ENCODE measurements around the gene AP1B1.
A peak's percentile ranks its signal among the peaks of the same experiment; 100 is the strongest.

Gene AP1B1

GRCh38 chr22:29331213-29331612 lies 57.2 kb downstream of the AP1B1 start:
- no peak overlapping the region for H3K9ac ChIP-seq (ENCODE audit: low read length)
- no peaks in the 10 kb centered on the region for H3K27me3 ChIP-seq (ENCODE audit: insufficient read depth, low read length)
- DNase-seq: no peak
- H2AK5ac ChIP-seq (ENCODE audit: low read length): no peak overlapping the region
- no peaks in the 10 kb centered on the region for H3K9me3 ChIP-seq (ENCODE audit: insufficient read depth, low read depth, low read length)
- H3K14ac ChIP-seq (ENCODE audit: low read length): no peak overlapping the region
- H4K91ac ChIP-seq (ENCODE audit: low read depth, low read length): no peak overlapping the region
- no peak overlapping the region for H2BK5ac ChIP-seq (ENCODE audit: low read depth, low read length, poor library complexity)
- H3K79me2 ChIP-seq (ENCODE audit: control insufficient read depth, insufficient read depth, low read length, poor library complexity): no peaks in the 10 kb centered on the region
- H2AFZ ChIP-seq (ENCODE audit: insufficient read depth, low read length, poor library complexity): no peak overlapping the region
- no peak overlapping the region for H3K23ac ChIP-seq (ENCODE audit: low read length)
- H3K79me1 ChIP-seq (ENCODE audit: low read length): peaks cover 3% of the 10 kb centered on the region
- H4K12ac ChIP-seq (ENCODE audit: low read depth, low read length): no peak overlapping the region
- H2BK120ac ChIP-seq (ENCODE audit: insufficient read depth, low read length, poor library complexity): no peak overlapping the region
- H3K4me2 ChIP-seq (ENCODE audit: low read length): no peak overlapping the region
- no peak overlapping the region for H3K4ac ChIP-seq (ENCODE audit: low read depth, low read length)
- H3K4me3 ChIP-seq (ENCODE audit: low read depth, low read length): no peak overlapping the region
- H3K27ac ChIP-seq (ENCODE audit: low read depth, low read length): no peak overlapping the region
- no peak overlapping the region for H2BK12ac ChIP-seq (ENCODE audit: low read length)
- no peak overlapping the region for H4K8ac ChIP-seq (ENCODE audit: low read depth, low read length)
- H3K36me3 ChIP-seq (ENCODE audit: control insufficient read depth in 1 of 2, insufficient read depth in 2 of 2, low read length in 2 of 2): peaks cover 69 to 77% of the 10 kb centered on the region in 2 experiments
- WGBS (ENCODE audit: extremely low coverage, insufficient coverage, insufficient read length): no CpG with 5 or more reads among the region's 8 CpGs
- peak overlapping the region; percentile 10 for H3K18ac ChIP-seq (ENCODE audit: low read length)
- H3K4me1 ChIP-seq (ENCODE audit: control insufficient read depth in 1 of 2, insufficient read depth in 2 of 2, low read length in 2 of 2): peaks cover 7 to 14% of the 10 kb centered on the region in 2 experiments

GRCh38 chr22:29330753-29331152 lies 57.6 kb downstream of the AP1B1 start:
- no peak overlapping the region for H2AFZ ChIP-seq (ENCODE audit: insufficient read depth, low read length, poor library complexity)

GRCh38 chr22:29330291-29330690 lies 58.1 kb downstream of the AP1B1 start:
- no peak for DNase-seq
- Histone ChIP-seq H3K23ac (ENCODE audit: low read length) (no peak overlapping the region), H3K4me1 (ENCODE audit: control insufficient read depth in 1 of 2, insufficient read depth in 2 of 2, low read length in 2 of 2) (peaks cover 7 to 14% of the 10 kb centered on the region in 2 experiments)

More at GRCh38 chr22:29330753-29331152, 57.6 kb downstream of the AP1B1 start:
- Histone ChIP-seq H2BK12ac (ENCODE audit: low read length) (peak overlapping the region; percentile 16), H3K4me3 (ENCODE audit: low read depth, low read length) (no peak overlapping the region), H3K27me3 (ENCODE audit: insufficient read depth, low read length) (no peaks in the 10 kb centered on the region), H3K9ac (ENCODE audit: low read length) (no peak overlapping the region), H3K79me2 (ENCODE audit: control insufficient read depth, insufficient read depth, low read length, poor library complexity) (no peaks in the 10 kb centered on the region), H3K4me2 (ENCODE audit: low read length) (no peak overlapping the region), H3K27ac (ENCODE audit: low read depth, low read length) (no peak overlapping the region), H2BK5ac (ENCODE audit: low read depth, low read length, poor library complexity) (no peak overlapping the region), H4K12ac (ENCODE audit: low read depth, low read length) (no peak overlapping the region), H4K91ac (ENCODE audit: low read depth, low read length) (no peak overlapping the region), H2AK5ac (ENCODE audit: low read length) (no peak overlapping the region), H3K4me1 (ENCODE audit: control insufficient read depth in 1 of 2, insufficient read depth in 2 of 2, low read length in 2 of 2) (peaks cover 7 to 14% of the 10 kb centered on the region in 2 experiments), H3K4ac (ENCODE audit: low read depth, low read length) (no peak overlapping the region), H3K9me3 (ENCODE audit: insufficient read depth, low read depth, low read length) (no peaks in the 10 kb centered on the region), H4K8ac (ENCODE audit: low read depth, low read length) (no peak overlapping the region), H3K14ac (ENCODE audit: low read length) (no peak overlapping the region), H3K23ac (ENCODE audit: low read length) (no peak overlapping the region), H2BK120ac (ENCODE audit: insufficient read depth, low read length, poor library complexity) (no peak overlapping the region), H3K18ac (ENCODE audit: low read length) (peak overlapping the region; percentile 10), H3K36me3 (ENCODE audit: control insufficient read depth in 1 of 2, insufficient read depth in 2 of 2, low read length in 2 of 2) (peaks cover 68 to 73% of the 10 kb centered on the region in 2 experiments), H3K79me1 (ENCODE audit: low read length) (peaks cover 3% of the 10 kb centered on the region)
- no peak for DNase-seq
- no CpG with 5 or more reads among the region's 9 CpGs for WGBS (ENCODE audit: extremely low coverage, insufficient coverage, insufficient read length)

GRCh38 chr22:29329581-29329980 lies 58.8 kb downstream of the AP1B1 start:
- Histone ChIP-seq H4K12ac (ENCODE audit: low read depth, low read length) (no peak overlapping the region), H3K27ac (ENCODE audit: low read depth, low read length) (no peak overlapping the region), H3K4me3 (ENCODE audit: low read depth, low read length) (no peak overlapping the region), H3K14ac (ENCODE audit: low read length) (no peak overlapping the region), H4K91ac (ENCODE audit: low read depth, low read length) (no peak overlapping the region), H3K36me3 (ENCODE audit: control insufficient read depth in 1 of 2, insufficient read depth in 2 of 2, low read length in 2 of 2) (peaks cover 60 to 67% of the 10 kb centered on the region in 2 experiments), H3K79me1 (ENCODE audit: low read length) (peaks cover 3% of the 10 kb centered on the region), H3K9me3 (ENCODE audit: insufficient read depth, low read depth, low read length) (no peaks in the 10 kb centered on the region), H3K9ac (ENCODE audit: low read length) (no peak overlapping the region), H3K4ac (ENCODE audit: low read depth, low read length) (no peak overlapping the region), H3K79me2 (ENCODE audit: control insufficient read depth, insufficient read depth, low read length, poor library complexity) (no peaks in the 10 kb centered on the region), H3K4me1 (ENCODE audit: control insufficient read depth in 1 of 2, insufficient read depth in 2 of 2, low read length in 2 of 2) (peaks cover 7 to 14% of the 10 kb centered on the region in 2 experiments), H3K18ac (ENCODE audit: low read length) (no peak overlapping the region), H2BK5ac (ENCODE audit: low read depth, low read length, poor library complexity) (no peak overlapping the region), H2BK12ac (ENCODE audit: low read length) (no peak overlapping the region), H2AK5ac (ENCODE audit: low read length) (no peak overlapping the region), H3K4me2 (ENCODE audit: low read length) (no peak overlapping the region), H2BK120ac (ENCODE audit: insufficient read depth, low read length, poor library complexity) (no peak overlapping the region), H3K23ac (ENCODE audit: low read length) (no peak overlapping the region), H3K27me3 (ENCODE audit: insufficient read depth, low read length) (no peaks in the 10 kb centered on the region), H2AFZ (ENCODE audit: insufficient read depth, low read length, poor library complexity) (no peak overlapping the region), H4K8ac (ENCODE audit: low read depth, low read length) (no peak overlapping the region)
- no CpG with 5 or more reads among the region's 11 CpGs for WGBS (ENCODE audit: extremely low coverage, insufficient coverage, insufficient read length)
- no peak for DNase-seq

More at GRCh38 chr22:29330291-29330690, 58.1 kb downstream of the AP1B1 start:
- H2BK5ac ChIP-seq (ENCODE audit: low read depth, low read length, poor library complexity): no peak overlapping the region
- H3K14ac ChIP-seq (ENCODE audit: low read length): no peak overlapping the region
- H3K27me3 ChIP-seq (ENCODE audit: insufficient read depth, low read length): no peaks in the 10 kb centered on the region
- no peaks in the 10 kb centered on the region for H3K79me2 ChIP-seq (ENCODE audit: control insufficient read depth, insufficient read depth, low read length, poor library complexity)
- no peaks in the 10 kb centered on the region for H3K9me3 ChIP-seq (ENCODE audit: insufficient read depth, low read depth, low read length)
- no peak overlapping the region for H4K12ac ChIP-seq (ENCODE audit: low read depth, low read length)
- no peak overlapping the region for H2BK120ac ChIP-seq (ENCODE audit: insufficient read depth, low read length, poor library complexity)
- H3K9ac ChIP-seq (ENCODE audit: low read length): no peak overlapping the region
- no peak overlapping the region for H4K91ac ChIP-seq (ENCODE audit: low read depth, low read length)
- H3K18ac ChIP-seq (ENCODE audit: low read length): no peak overlapping the region
- no peak overlapping the region for H2AFZ ChIP-seq (ENCODE audit: insufficient read depth, low read length, poor library complexity)
- H3K4ac ChIP-seq (ENCODE audit: low read depth, low read length): no peak overlapping the region
- no peak overlapping the region for H2BK12ac ChIP-seq (ENCODE audit: low read length)
- H3K4me2 ChIP-seq (ENCODE audit: low read length): no peak overlapping the region
- no peak overlapping the region for H3K27ac ChIP-seq (ENCODE audit: low read depth, low read length)
- H3K36me3 ChIP-seq (ENCODE audit: control insufficient read depth in 1 of 2, insufficient read depth in 2 of 2, low read length in 2 of 2): peaks cover 64 to 68% of the 10 kb centered on the region in 2 experiments
- no peak overlapping the region for H3K4me3 ChIP-seq (ENCODE audit: low read depth, low read length)
- no peak overlapping the region for H4K8ac ChIP-seq (ENCODE audit: low read depth, low read length)
- H2AK5ac ChIP-seq (ENCODE audit: low read length): no peak overlapping the region
- no CpG with 5 or more reads among the region's 19 CpGs for WGBS (ENCODE audit: extremely low coverage, insufficient coverage, insufficient read length)
- peaks cover 3% of the 10 kb centered on the region for H3K79me1 ChIP-seq (ENCODE audit: low read length)
